WTC11 (cell line): ENCODE measurements around the gene ATP11A. TPM values are rescaled to one million over a fixed set of nuclear protein-coding genes. Genes with fewer than 3 reads are reported as not detected.

Source experiments
- ATAC-seq: fragments of 200-7000 bp; cut with Tn5 transposase; 2 replicates; pipeline ENCODE4 v1.10.0; 2021; ENCODE audit warnings: mild to moderate bottlenecking, moderate library complexity
- CTCF ChIA-PET: fragments of 300-600 bp; sonication (Branson Sonifier 250); formaldehyde crosslinking; loops from one replicate; lab custom pipeline; 2021; ENCODE audit warnings: antibody characterized with exemption; lab: Charles Lee
- POLR2A ChIA-PET: fragments of 350-600 bp; sonication (Branson Sonifier 250); formaldehyde crosslinking; loops from one replicate; lab custom pipeline; 2021; ENCODE audit warnings: antibody characterized with exemption; lab: Charles Lee
- DNase-seq: peaks from one replicate; pipeline ENCODE4 v3.0.0; 2021; ENCODE audit warnings: low spot score
- H3K27ac Mint-ChIP-seq: 2 replicates; pipeline ENCODE4 v1.8.0; 2021; ENCODE audit warnings: mixed read lengths
- H3K27me3 Mint-ChIP-seq: 2 replicates; pipeline ENCODE4 v1.8.0; 2021; ENCODE audit warnings: low read depth, mild to moderate bottlenecking, moderate library complexity, mixed read lengths
- H3K36me3 Mint-ChIP-seq: 2 replicates; pipeline ENCODE4 v1.8.0; 2021; ENCODE audit warnings: mixed read lengths
- H3K4me1 Mint-ChIP-seq: 2 replicates; pipeline ENCODE4 v1.8.0; 2022; ENCODE audit warnings: mixed read lengths
- H3K4me3 Mint-ChIP-seq: 2 replicates; pipeline ENCODE4 v1.8.0; 2021; ENCODE audit warnings: mild to moderate bottlenecking, moderate library complexity, mixed read lengths
- H3K9me3 Mint-ChIP-seq: 2 replicates; pipeline ENCODE4 v1.8.0; 2021; ENCODE audit warnings: mixed read lengths
- CBFB ChIP-seq: sonication (generic); formaldehyde crosslinking; IDR thresholded peaks from 2 replicates; pipeline ENCODE4 v1.8.1; 2022; ENCODE audit warnings: mild to moderate bottlenecking, low read depth, missing genetic modification reagents
- EMX1 ChIP-seq: fragments of 250-450 bp; sonication (Bioruptor Pico); IDR thresholded peaks from 2 replicates; pipeline ENCODE4 v1.8.0; 2021; ENCODE audit warnings: mild to moderate bottlenecking
- ETV6 ChIP-seq: sonication (generic); formaldehyde crosslinking; IDR thresholded peaks from 2 replicates; pipeline ENCODE4 v1.8.1; 2022; ENCODE audit warnings: mild to moderate bottlenecking, missing genetic modification reagents
- FOXJ3 ChIP-seq: sonication (generic); formaldehyde crosslinking; IDR thresholded peaks from 2 replicates; pipeline ENCODE4 v1.9.0; 2021; ENCODE audit warnings: missing genetic modification reagents, mild to moderate bottlenecking, borderline replicate concordance
- IRF2 ChIP-seq: sonication (generic); formaldehyde crosslinking; IDR thresholded peaks from 2 replicates; pipeline ENCODE4 v1.8.0; 2022; ENCODE audit warnings: low read depth, missing genetic modification reagents, borderline replicate concordance
- KAT7 ChIP-seq: sonication (generic); formaldehyde crosslinking; IDR thresholded peaks from 2 replicates; pipeline ENCODE4 v1.8.1; 2023; ENCODE audit warnings: missing genetic modification reagents, mild to moderate bottlenecking, borderline replicate concordance
- NR3C1 ChIP-seq: sonication (generic); formaldehyde crosslinking; conservative IDR thresholded peaks from 2 replicates; pipeline ENCODE4 v1.8.1; 2023; ENCODE audit warnings: low read depth, mild to moderate bottlenecking, missing genetic modification reagents
- PRRX2 ChIP-seq: fragments of 250-450 bp; sonication (Bioruptor Pico); IDR thresholded peaks from 2 replicates; pipeline ENCODE4 v1.8.0; 2021; ENCODE audit warnings: mild to moderate bottlenecking
- SMAD4 ChIP-seq: sonication (generic); formaldehyde crosslinking; IDR thresholded peaks from 2 replicates; pipeline ENCODE4 v1.8.0; 2022; ENCODE audit warnings: mild to moderate bottlenecking, missing genetic modification reagents
- SOX15 ChIP-seq: fragments of 250-450 bp; sonication (Bioruptor Pico); IDR thresholded peaks from 2 replicates; pipeline ENCODE4 v1.9.0; 2021; ENCODE audit warnings: mild to moderate bottlenecking
- TCF7 ChIP-seq: sonication (generic); formaldehyde crosslinking; IDR thresholded peaks from 2 replicates; pipeline ENCODE4 v1.8.0; 2022; ENCODE audit warnings: mild to moderate bottlenecking, low read depth, missing genetic modification reagents, moderate library complexity
- TEAD1 ChIP-seq: sonication (generic); formaldehyde crosslinking; IDR thresholded peaks from 2 replicates; pipeline ENCODE4 v1.8.0; 2022; ENCODE audit warnings: mild to moderate bottlenecking, missing genetic modification reagents
- ZNF121 ChIP-seq: sonication (generic); formaldehyde crosslinking; IDR thresholded peaks from 2 replicates; pipeline ENCODE4 v1.8.0; 2023; ENCODE audit warnings: missing genetic modification reagents
- total RNA-seq: library from RNA; stranded (reverse); gene quantifications from 3 replicates; pipeline ENCODE4 v1.2.3, GENCODE V29; 2021
- TF ChIP-seq, protein P1 (sequence below): sonication (generic); formaldehyde crosslinking; IDR thresholded peaks from 2 replicates; pipeline ENCODE4 v1.8.1; 2023; ENCODE audit warnings: mild to moderate bottlenecking, moderate library complexity, missing genetic modification reagents
- TF ChIP-seq, protein P2 (sequence below): sonication (generic); formaldehyde crosslinking; IDR thresholded peaks from 2 replicates; pipeline ENCODE4 v1.8.0; 2022; ENCODE audit warnings: mild to moderate bottlenecking, missing genetic modification reagents
- TF ChIP-seq, protein P3 (sequence below): fragments of 250-450 bp; sonication (Bioruptor Pico); conservative IDR thresholded peaks from 2 replicates; pipeline ENCODE4 v1.9.0; 2021; ENCODE audit warnings: mild to moderate bottlenecking
- TF ChIP-seq, protein P4 (sequence below): fragments of 250-450 bp; sonication (Bioruptor Pico); IDR thresholded peaks from 2 replicates; pipeline ENCODE4 v2.1.2; 2022; ENCODE audit warnings: mild to moderate bottlenecking, moderate library complexity
- TF ChIP-seq, protein P5 (sequence below): sonication (generic); formaldehyde crosslinking; IDR thresholded peaks from 2 replicates; pipeline ENCODE4 v1.8.0; 2023; ENCODE audit warnings: mild to moderate bottlenecking, missing genetic modification reagents

The ATP11A gene
- total RNA-seq, 1 experiment from 2014 or later, result 100 TPM

DNA sequence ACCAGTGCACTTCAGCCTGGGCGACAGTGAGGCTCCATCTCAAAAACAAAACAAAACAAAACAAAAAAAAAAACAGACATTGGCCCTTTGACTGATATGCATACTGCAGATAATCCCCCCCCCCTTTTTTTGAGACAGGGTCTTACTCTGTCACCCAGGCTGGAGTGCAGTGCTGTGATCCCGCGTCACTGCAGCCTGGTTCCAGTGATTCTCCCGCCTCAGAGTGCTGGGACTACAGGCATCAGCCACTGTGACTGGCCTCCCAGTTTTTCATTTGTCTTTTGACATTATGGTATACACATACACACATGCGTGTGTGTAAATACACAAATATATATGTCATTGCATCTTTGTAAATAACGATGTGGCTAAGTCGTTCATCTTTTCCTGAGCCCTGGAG is 61.8 kb downstream of the ATP11A start:
- no peak for ATAC-seq
- no peaks in the 10 kb centered on the region for H3K36me3 Mint-ChIP-seq
- H3K27ac Mint-ChIP-seq, result peak overlapping the region; percentile 90
- no peak overlapping the region for H3K4me3 Mint-ChIP-seq
- ChIA-PET POLR2A (no interaction called here), CTCF (no interaction called here)
- H3K4me1 Mint-ChIP-seq, result peaks cover 35% of the 10 kb centered on the region
- H3K27me3 Mint-ChIP-seq, result no peaks in the 10 kb centered on the region
- DNase-seq, result no peak
- TF ChIP-seq, protein P1, sequence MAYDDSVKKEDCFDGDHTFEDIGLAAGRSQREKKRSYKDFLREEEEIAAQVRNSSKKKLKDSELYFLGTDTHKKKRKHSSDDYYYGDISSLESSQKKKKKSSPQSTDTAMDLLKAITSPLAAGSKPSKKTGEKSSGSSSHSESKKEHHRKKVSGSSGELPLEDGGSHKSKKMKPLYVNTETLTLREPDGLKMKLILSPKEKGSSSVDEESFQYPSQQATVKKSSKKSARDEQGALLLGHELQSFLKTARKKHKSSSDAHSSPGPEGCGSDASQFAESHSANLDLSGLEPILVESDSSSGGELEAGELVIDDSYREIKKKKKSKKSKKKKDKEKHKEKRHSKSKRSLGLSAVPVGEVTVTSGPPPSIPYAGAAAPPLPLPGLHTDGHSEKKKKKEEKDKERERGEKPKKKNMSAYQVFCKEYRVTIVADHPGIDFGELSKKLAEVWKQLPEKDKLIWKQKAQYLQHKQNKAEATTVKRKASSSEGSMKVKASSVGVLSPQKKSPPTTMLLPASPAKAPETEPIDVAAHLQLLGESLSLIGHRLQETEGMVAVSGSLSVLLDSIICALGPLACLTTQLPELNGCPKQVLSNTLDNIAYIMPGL (CRISPR knock-in tag), result no peak
- no peaks in the 10 kb centered on the region for H3K9me3 Mint-ChIP-seq

DNA sequence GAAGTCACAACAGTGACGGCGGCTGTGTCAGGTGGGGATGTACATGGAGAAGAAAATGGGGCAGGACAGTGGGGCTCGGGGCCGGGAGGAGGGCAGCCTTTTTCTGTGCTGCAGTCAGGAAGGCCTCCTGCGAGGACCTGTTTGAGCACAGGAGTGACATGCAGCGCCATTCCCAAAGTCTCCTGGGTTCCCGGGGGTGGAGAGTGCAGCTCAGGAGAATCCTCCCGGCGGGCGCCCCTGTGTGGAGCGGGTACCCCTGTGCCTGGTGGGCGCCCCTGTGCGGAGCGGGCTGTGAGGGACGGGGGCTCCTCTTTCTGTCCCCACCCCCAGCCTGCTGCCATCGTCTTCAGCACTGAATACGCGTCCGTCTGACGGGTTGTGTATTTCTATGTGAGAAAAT is 62.4 kb downstream of the ATP11A start:
- Mint-ChIP-seq H3K4me3 (no peak overlapping the region), H3K36me3 (no peaks in the 10 kb centered on the region), H3K27ac (peak overlapping the region; percentile 90), H3K4me1 (peaks cover 34% of the 10 kb centered on the region), H3K9me3 (no peaks in the 10 kb centered on the region), H3K27me3 (no peaks in the 10 kb centered on the region)
- ChIA-PET CTCF (interaction anchor here (1.6 kb wide), 1 partner anchor 10 kb away, joined by 3 read pairs; no protein-coding TSS in a partner anchor), POLR2A (no interaction called here)
- ATAC-seq (peak; percentile 20; the same call in 1 of the 2 replicates), DNase-seq (no peak)
- TF ChIP-seq, protein P2, sequence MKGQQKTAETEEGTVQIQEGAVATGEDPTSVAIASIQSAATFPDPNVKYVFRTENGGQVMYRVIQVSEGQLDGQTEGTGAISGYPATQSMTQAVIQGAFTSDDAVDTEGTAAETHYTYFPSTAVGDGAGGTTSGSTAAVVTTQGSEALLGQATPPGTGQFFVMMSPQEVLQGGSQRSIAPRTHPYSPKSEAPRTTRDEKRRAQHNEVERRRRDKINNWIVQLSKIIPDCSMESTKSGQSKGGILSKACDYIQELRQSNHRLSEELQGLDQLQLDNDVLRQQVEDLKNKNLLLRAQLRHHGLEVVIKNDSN (CRISPR knock-in tag), result no peak
- TF ChIP-seq, protein P3, sequence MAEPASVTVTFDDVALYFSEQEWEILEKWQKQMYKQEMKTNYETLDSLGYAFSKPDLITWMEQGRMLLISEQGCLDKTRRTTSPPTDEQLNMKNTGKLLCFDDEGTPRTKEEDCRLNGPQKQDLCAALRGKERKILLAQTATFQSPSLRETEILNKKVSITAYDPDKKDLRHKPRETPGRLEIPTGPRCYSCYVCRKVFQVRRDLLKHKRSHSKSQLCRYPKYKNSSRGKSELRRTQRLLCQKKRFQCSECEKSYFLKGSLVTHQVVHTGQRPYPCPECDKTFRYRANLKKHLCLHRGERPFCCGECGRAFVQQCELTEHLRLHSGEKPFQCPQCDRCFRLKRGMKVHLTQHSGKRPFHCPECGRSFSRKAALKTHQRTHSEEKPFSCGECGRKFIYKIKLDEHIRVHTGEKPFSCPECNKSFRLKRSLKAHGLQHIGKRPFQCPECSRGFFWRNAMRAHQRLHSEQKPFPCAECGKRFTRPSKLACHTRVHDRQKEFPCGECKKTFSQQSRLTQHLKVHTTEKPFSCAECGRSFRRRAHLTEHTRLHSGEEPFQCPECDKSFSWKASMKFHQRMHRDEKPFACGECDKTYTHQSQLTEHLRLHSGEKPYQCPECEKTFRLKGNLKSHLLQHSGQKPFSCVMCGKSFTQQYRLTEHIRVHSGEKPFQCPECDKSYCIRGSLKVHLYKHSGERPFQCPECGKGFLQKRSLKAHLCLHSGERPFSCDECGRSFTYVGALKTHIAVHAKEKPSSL (CRISPR knock-in tag), result no peak

DNA sequence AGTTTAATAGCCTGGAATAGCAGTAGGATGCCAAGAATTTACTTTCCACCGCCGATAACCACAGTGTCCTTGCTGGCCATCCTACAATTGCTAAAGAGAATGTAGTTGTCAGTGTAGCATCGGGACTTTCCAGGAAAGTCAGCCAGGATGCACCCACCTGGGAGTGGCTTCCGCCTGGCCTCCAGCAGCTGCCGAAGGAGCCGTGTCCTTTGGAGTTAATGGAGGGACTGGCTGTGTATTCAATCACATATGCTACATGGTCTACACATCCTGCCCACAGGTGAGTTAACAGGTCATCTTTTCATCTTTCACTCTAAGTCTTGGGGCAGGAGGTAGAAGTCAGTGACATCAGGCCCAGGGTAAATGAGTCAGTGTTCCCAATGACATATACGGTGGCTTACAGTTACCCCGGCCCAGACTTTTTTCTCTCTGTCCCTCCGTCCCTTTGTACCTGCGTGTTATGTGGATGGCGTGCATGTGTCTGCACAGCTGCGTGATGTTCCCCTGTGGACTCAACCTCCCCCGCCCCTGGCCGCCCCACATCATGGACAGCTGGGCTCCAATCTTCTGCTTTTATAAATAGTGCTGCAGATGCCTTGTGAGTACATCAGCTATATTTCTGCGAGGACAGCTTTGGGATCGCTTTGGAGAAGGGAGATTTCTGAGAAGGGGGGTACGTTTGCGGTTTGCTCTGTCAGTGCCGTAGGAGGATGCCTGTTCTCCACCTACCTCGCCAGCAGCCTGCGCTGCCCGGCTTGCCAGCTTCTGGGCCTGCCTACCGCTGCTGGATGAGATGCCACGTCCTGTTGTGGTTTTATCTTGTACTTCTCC is 63.1 kb downstream of the ATP11A start:
- TF ChIP-seq PRRX2 (CRISPR knock-in tag), result no peak
- TF ChIP-seq, protein P4, sequence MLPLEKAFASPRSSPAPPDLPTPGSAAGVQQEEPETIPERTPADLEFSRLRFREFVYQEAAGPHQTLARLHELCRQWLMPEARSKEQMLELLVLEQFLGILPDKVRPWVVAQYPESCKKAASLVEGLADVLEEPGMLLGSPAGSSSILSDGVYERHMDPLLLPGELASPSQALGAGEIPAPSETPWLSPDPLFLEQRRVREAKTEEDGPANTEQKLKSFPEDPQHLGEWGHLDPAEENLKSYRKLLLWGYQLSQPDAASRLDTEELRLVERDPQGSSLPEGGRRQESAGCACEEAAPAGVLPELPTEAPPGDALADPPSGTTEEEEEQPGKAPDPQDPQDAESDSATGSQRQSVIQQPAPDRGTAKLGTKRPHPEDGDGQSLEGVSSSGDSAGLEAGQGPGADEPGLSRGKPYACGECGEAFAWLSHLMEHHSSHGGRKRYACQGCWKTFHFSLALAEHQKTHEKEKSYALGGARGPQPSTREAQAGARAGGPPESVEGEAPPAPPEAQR, result no peak
- no peak for TF ChIP-seq ZNF121 (CRISPR knock-in tag)
- TF ChIP-seq SOX15 (CRISPR knock-in tag), result no peak
- TF ChIP-seq ETV6 (CRISPR knock-in tag), result no peak
- no peak for TF ChIP-seq TEAD1 (CRISPR knock-in tag)
- no peak for TF ChIP-seq TCF7 (CRISPR knock-in tag)
- no peak for TF ChIP-seq FOXJ3
- TF ChIP-seq KAT7 (CRISPR knock-in tag), result no peak
- no peak for TF ChIP-seq IRF2 (CRISPR knock-in tag)
- TF ChIP-seq EMX1, result no peak
- TF ChIP-seq NR3C1, result no peak
- TF ChIP-seq, protein P3 (CRISPR knock-in tag), result no peak
- TF ChIP-seq CBFB (CRISPR knock-in tag), result no peak
- TF ChIP-seq, protein P5, sequence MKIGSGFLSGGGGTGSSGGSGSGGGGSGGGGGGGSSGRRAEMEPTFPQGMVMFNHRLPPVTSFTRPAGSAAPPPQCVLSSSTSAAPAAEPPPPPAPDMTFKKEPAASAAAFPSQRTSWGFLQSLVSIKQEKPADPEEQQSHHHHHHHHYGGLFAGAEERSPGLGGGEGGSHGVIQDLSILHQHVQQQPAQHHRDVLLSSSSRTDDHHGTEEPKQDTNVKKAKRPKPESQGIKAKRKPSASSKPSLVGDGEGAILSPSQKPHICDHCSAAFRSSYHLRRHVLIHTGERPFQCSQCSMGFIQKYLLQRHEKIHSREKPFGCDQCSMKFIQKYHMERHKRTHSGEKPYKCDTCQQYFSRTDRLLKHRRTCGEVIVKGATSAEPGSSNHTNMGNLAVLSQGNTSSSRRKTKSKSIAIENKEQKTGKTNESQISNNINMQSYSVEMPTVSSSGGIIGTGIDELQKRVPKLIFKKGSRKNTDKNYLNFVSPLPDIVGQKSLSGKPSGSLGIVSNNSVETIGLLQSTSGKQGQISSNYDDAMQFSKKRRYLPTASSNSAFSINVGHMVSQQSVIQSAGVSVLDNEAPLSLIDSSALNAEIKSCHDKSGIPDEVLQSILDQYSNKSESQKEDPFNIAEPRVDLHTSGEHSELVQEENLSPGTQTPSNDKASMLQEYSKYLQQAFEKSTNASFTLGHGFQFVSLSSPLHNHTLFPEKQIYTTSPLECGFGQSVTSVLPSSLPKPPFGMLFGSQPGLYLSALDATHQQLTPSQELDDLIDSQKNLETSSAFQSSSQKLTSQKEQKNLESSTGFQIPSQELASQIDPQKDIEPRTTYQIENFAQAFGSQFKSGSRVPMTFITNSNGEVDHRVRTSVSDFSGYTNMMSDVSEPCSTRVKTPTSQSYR (CRISPR knock-in tag), result no peak
- TF ChIP-seq SMAD4 (CRISPR knock-in tag), result no peak
- POLR2A ChIA-PET, result no interaction called here
- Mint-ChIP-seq H3K9me3 (no peaks in the 10 kb centered on the region), H3K27me3 (no peaks in the 10 kb centered on the region), H3K4me1 (peaks cover 37% of the 10 kb centered on the region), H3K4me3 (no peak overlapping the region), H3K36me3 (no peaks in the 10 kb centered on the region), H3K27ac (0 out of 2 replicates have a peak overlapping the region, but pooled peaks have one; percentile 28)
- DNase-seq (no peak), ATAC-seq (no peak)
- CTCF ChIA-PET, result interaction anchor here (1.6 kb wide), 1 partner anchor 10 kb away, joined by 3 read pairs; no protein-coding TSS in a partner anchor
